Measurements from ENCODE around the gene KCNH8.

DNA sequence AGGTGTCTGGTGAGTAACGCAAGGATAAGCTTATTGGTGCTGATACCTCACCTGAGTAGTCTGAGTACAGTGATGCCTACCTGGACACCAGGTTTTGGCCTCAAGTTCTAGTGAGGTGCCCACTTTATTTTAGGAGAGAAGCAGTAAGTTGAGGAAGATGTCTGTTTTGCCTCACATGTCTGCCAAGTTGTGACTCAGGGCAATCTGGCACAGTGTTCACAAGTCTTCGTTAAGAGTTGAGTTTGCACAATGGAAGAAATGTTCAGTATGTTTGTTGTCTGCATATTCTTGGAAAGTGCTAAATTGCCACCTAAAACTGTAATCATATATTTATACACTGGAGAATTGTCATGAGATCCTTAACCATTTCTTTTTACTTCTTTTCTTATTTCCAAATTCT, 122.2 kb downstream of the KCNH8 start:
- TF ChIP-seq, protein P1, sequence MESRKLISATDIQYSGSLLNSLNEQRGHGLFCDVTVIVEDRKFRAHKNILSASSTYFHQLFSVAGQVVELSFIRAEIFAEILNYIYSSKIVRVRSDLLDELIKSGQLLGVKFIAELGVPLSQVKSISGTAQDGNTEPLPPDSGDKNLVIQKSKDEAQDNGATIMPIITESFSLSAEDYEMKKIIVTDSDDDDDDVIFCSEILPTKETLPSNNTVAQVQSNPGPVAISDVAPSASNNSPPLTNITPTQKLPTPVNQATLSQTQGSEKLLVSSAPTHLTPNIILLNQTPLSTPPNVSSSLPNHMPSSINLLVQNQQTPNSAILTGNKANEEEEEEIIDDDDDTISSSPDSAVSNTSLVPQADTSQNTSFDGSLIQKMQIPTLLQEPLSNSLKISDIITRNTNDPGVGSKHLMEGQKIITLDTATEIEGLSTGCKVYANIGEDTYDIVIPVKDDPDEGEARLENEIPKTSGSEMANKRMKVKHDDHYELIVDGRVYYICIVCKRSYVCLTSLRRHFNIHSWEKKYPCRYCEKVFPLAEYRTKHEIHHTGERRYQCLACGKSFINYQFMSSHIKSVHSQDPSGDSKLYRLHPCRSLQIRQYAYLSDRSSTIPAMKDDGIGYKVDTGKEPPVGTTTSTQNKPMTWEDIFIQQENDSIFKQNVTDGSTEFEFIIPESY (IDR thresholded peaks at IDR 0.05; ENCODE audit: extremely low read depth, insufficient replicate concordance, low read length), result no peak
- TF ChIP-seq YY1 (IDR thresholded peaks at IDR 0.05; ENCODE audit: extremely low read depth, insufficient replicate concordance, low read depth, low read length) (no peak), EGR1 (IDR thresholded peaks at IDR 0.05; ENCODE audit: low read depth) (no peak), POLR2A (IDR thresholded peaks at IDR 0.05; ENCODE audit: borderline replicate concordance, extremely low read depth, insufficient read depth, insufficient read length) (no peak), RAD21 (IDR thresholded peaks at IDR 0.05; ENCODE audit: low read depth) (no peak), POLR2AphosphoS5 (IDR thresholded peaks at IDR 0.05; ENCODE audit: low read depth, low read length) (no peak), EZH2 (IDR thresholded peaks at IDR 0.05) (no peak), SRF (IDR thresholded peaks at IDR 0.05; ENCODE audit: low read depth) (no peak), ATF3 (IDR thresholded peaks at IDR 0.05) (no peak), FOSL1 (IDR thresholded peaks at IDR 0.05; ENCODE audit: low read depth) (no peak), MAX (IDR thresholded peaks at IDR 0.05) (no peak)
- TF ChIP-seq, protein P2, sequence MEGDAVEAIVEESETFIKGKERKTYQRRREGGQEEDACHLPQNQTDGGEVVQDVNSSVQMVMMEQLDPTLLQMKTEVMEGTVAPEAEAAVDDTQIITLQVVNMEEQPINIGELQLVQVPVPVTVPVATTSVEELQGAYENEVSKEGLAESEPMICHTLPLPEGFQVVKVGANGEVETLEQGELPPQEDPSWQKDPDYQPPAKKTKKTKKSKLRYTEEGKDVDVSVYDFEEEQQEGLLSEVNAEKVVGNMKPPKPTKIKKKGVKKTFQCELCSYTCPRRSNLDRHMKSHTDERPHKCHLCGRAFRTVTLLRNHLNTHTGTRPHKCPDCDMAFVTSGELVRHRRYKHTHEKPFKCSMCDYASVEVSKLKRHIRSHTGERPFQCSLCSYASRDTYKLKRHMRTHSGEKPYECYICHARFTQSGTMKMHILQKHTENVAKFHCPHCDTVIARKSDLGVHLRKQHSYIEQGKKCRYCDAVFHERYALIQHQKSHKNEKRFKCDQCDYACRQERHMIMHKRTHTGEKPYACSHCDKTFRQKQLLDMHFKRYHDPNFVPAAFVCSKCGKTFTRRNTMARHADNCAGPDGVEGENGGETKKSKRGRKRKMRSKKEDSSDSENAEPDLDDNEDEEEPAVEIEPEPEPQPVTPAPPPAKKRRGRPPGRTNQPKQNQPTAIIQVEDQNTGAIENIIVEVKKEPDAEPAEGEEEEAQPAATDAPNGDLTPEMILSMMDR (IDR thresholded peaks at IDR 0.05 in 2 of 3, conservative IDR thresholded peaks at IDR 0.05 in 1 of 3; ENCODE audit: borderline replicate concordance in 1 of 3, insufficient read depth in 1 of 3, low read depth in 2 of 3, low read length in 2 of 3), result no peak
- TF ChIP-seq, protein P3, sequence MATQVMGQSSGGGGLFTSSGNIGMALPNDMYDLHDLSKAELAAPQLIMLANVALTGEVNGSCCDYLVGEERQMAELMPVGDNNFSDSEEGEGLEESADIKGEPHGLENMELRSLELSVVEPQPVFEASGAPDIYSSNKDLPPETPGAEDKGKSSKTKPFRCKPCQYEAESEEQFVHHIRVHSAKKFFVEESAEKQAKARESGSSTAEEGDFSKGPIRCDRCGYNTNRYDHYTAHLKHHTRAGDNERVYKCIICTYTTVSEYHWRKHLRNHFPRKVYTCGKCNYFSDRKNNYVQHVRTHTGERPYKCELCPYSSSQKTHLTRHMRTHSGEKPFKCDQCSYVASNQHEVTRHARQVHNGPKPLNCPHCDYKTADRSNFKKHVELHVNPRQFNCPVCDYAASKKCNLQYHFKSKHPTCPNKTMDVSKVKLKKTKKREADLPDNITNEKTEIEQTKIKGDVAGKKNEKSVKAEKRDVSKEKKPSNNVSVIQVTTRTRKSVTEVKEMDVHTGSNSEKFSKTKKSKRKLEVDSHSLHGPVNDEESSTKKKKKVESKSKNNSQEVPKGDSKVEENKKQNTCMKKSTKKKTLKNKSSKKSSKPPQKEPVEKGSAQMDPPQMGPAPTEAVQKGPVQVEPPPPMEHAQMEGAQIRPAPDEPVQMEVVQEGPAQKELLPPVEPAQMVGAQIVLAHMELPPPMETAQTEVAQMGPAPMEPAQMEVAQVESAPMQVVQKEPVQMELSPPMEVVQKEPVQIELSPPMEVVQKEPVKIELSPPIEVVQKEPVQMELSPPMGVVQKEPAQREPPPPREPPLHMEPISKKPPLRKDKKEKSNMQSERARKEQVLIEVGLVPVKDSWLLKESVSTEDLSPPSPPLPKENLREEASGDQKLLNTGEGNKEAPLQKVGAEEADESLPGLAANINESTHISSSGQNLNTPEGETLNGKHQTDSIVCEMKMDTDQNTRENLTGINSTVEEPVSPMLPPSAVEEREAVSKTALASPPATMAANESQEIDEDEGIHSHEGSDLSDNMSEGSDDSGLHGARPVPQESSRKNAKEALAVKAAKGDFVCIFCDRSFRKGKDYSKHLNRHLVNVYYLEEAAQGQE (IDR thresholded peaks at IDR 0.05; ENCODE audit: low read depth), result no peak

Data from HCT116 (cell line).